SK-N-SH (cell line): Measurements from ENCODE around the gene ARMC8. TPM values are rescaled to one million over a fixed set of nuclear protein-coding genes. Genes with fewer than 3 reads are reported as not detected.

Experiments
- CTCF ChIA-PET: fragments of 300-600, 350-600 bp; formaldehyde crosslinking; extraction: SDS; loops from one replicate; lab custom pipeline; 2021; lab: Yijun Ruan, JAX
- POLR2A ChIA-PET: fragments of 350-600 bp; sonication (Branson Sonifier 250); formaldehyde crosslinking; extraction: SDS; loops from one replicate; lab custom pipeline; 2020; ENCODE audit warnings: antibody characterized with exemption, inconsistent platforms; lab: Yijun Ruan, JAX
- DNase-seq: peaks from one replicate; pipeline ENCODE4 v3.0.0; 2012
- H2AFZ ChIP-seq: fragments of 200-600 bp; sonication (generic); 2 replicates; pipeline ENCODE4 v1.8.1; 2016; ENCODE audit warnings: antibody characterized with exemption, mild to moderate bottlenecking, low read depth
- H3F3A ChIP-seq: fragments of 200-600 bp; sonication (generic); replicated peaks from 2 replicates; pipeline ENCODE3; 2016; ENCODE audit warnings: antibody characterized with exemption, mild to moderate bottlenecking; ENCODE audit not compliant: insufficient read depth
- H3K27ac ChIP-seq, 2 experiments: fragments of 200-500 bp in 1 of 2; fragments of 200-600 bp in 1 of 2; sonication (Bioruptor generic) in 1 of 2; sonication (generic), shearing (Covaris generic) in 1 of 2; 2 replicates each; pipeline versions ENCODE4 v1.5.1 to v1.6.1; 2014 to 2016; ENCODE audit warnings: low read depth in 2 of 2, inconsistent platforms in 1 of 2, low read length in 1 of 2, mild to moderate bottlenecking in 1 of 2, mixed read lengths in 1 of 2
- H3K27me3 ChIP-seq: fragments of 200-600 bp; sonication (generic), shearing (Covaris generic); 2 replicates; pipeline ENCODE4 v1.6.1; 2016; ENCODE audit warnings: mixed run types; ENCODE audit not compliant: insufficient read depth
- H3K36me3 ChIP-seq, 2 experiments: fragments of 200-500 bp in 1 of 2; fragments of 200-600 bp in 1 of 2; sonication (Bioruptor generic) in 1 of 2; sonication (generic) in 1 of 2; replicated peaks in 1 of 2; 2 replicates each; pipeline versions ENCODE3 to v1.5.1; 2014 to 2016; ENCODE audit warnings: low read length in 1 of 2, mild to moderate bottlenecking in 1 of 2; ENCODE audit not compliant: insufficient read depth in 2 of 2, control insufficient read depth in 1 of 2
- H3K4me1 ChIP-seq, 2 experiments: fragments of 200-500 bp in 1 of 2; fragments of 200-600 bp in 1 of 2; sonication (Bioruptor generic) in 1 of 2; sonication (generic), shearing (Covaris generic) in 1 of 2; 2 replicates each; pipeline versions ENCODE4 v1.5.1 to v1.6.1; 2014 to 2016; ENCODE audit warnings: low read depth in 1 of 2, low read length in 1 of 2, mixed run types in 1 of 2; ENCODE audit not compliant: insufficient read depth in 2 of 2, control insufficient read depth in 1 of 2
- H3K4me2 ChIP-seq: fragments of 200-600 bp; sonication (generic), shearing (Covaris generic); 2 replicates; pipeline ENCODE4 v1.6.1; 2017; ENCODE audit warnings: mixed run types
- H3K4me3 ChIP-seq, 2 experiments: fragments of 200-500 bp in 1 of 2; fragments of 200-600 bp in 1 of 2; sonication (Bioruptor generic) in 1 of 2; sonication (generic), shearing (Covaris generic) in 1 of 2; 2 replicates each; pipeline versions ENCODE4 v1.5.1 to v1.8.1; 2014 to 2016; ENCODE audit warnings: low read depth in 2 of 2, inconsistent platforms in 1 of 2, low read length in 1 of 2, mild to moderate bottlenecking in 1 of 2, mixed read lengths in 1 of 2, moderate library complexity in 1 of 2
- H3K79me2 ChIP-seq: fragments of 200-600 bp; sonication (generic); 2 replicates; pipeline ENCODE4 v1.8.1; 2017; ENCODE audit warnings: mild to moderate bottlenecking; ENCODE audit not compliant: insufficient read depth
- H3K9ac ChIP-seq: fragments of 200-600 bp; sonication (generic); 2 replicates; pipeline ENCODE4 v1.6.1; 2017; ENCODE audit warnings: mixed run types
- H3K9me2 ChIP-seq: fragments of 200-600 bp; sonication (generic); 2 replicates; pipeline ENCODE4 v1.6.1; 2017; ENCODE audit warnings: mixed run types
- H3K9me3 ChIP-seq: fragments of 200-600 bp; sonication (generic); 2 replicates; pipeline ENCODE4 v1.6.1; 2017; ENCODE audit warnings: mixed run types, mild to moderate bottlenecking, moderate library complexity
- H4K20me1 ChIP-seq: fragments of 200-600 bp; sonication (generic); 2 replicates; pipeline ENCODE4 v1.6.1; 2017; ENCODE audit warnings: mild to moderate bottlenecking, mixed run types; ENCODE audit not compliant: insufficient read depth
- EZH2phosphoT487 ChIP-seq: fragments of 200-600 bp; sonication (generic); IDR thresholded peaks from 2 replicates; pipeline ENCODE4 v1.6.1; 2017; ENCODE audit warnings: low read depth, mixed run types, mild to moderate bottlenecking, antibody characterized with exemption, moderate library complexity, borderline replicate concordance
- FOXM1 ChIP-seq: IDR thresholded peaks from 2 replicates; pipeline ENCODE4 v1.4.0; 2012; ENCODE audit warnings: low read depth, mild to moderate bottlenecking
- JUND ChIP-seq: IDR thresholded peaks from 2 replicates; pipeline ENCODE4 v1.4.0; 2012
- MEF2A ChIP-seq: IDR thresholded peaks from 2 replicates; pipeline ENCODE4 v1.4.0; 2012; ENCODE audit warnings: low read depth, borderline replicate concordance
- MXI1 ChIP-seq: IDR thresholded peaks from 2 replicates; pipeline ENCODE4 v1.6.1; 2012; ENCODE audit warnings: mild to moderate bottlenecking, low read depth, low read length, improper control_type of control experiment
- RXRA ChIP-seq: IDR thresholded peaks from 2 replicates; pipeline ENCODE4 v1.4.0; 2012; ENCODE audit warnings: low read depth, mild to moderate bottlenecking, borderline replicate concordance
- SMC3 ChIP-seq: IDR thresholded peaks from 2 replicates; pipeline ENCODE4 v1.6.1; 2012; ENCODE audit warnings: low read depth, low read length, improper control_type of control experiment
- TEAD4 ChIP-seq: IDR thresholded peaks from 2 replicates; pipeline ENCODE4 v1.4.0; 2012; ENCODE audit warnings: mild to moderate bottlenecking, borderline replicate concordance; ENCODE audit not compliant: insufficient read depth
- YY1 ChIP-seq: IDR thresholded peaks from 2 replicates; pipeline ENCODE4 v1.4.0; 2012; ENCODE audit warnings: low read depth, mild to moderate bottlenecking
- WGBS: methylation state at CpG from one replicate; pipeline ENCODE4 v1.1.6; 2017; ENCODE audit warnings: low lambda C conversion rate; 5-methylcytosine and 5-hydroxymethylcytosine counted together
- polyA plus RNA-seq, 3 experiments: library from polyadenylated mRNA; depleted of rRNA; stranded (reverse); fragments of >200 nt; gene quantifications; 2 replicates each; pipeline ENCODE4 v1.2.3, GENCODE V29; 2012
- TF ChIP-seq, protein P1 (sequence below): fragments of 150-350 bp; IDR thresholded peaks from 2 replicates; pipeline ENCODE4 v1.6.1; 2016; ENCODE audit warnings: mild to moderate bottlenecking, low read depth, low read length
- TF ChIP-seq, protein P2 (sequence below): IDR thresholded peaks from 2 replicates; pipeline ENCODE4 v1.6.1; 2012; ENCODE audit warnings: mild to moderate bottlenecking, low read depth, low read length, moderate library complexity
- TF ChIP-seq, protein P3 (sequence below): IDR thresholded peaks from 2 replicates; pipeline ENCODE4; 2012
- TF ChIP-seq, protein P4 (sequence below): fragments of 150-350 bp; IDR thresholded peaks from 2 replicates; pipeline ENCODE4 v1.6.1; 2017; ENCODE audit warnings: antibody characterized with exemption, low read length, low read depth, borderline replicate concordance
- TF ChIP-seq, protein P5 (sequence below): fragments of 200-600 bp; sonication (generic); IDR thresholded peaks from 2 replicates; pipeline ENCODE4 v1.6.1; 2017; ENCODE audit warnings: antibody characterized with exemption, mild to moderate bottlenecking, moderate library complexity

ARMC8 gene
- polyA plus RNA-seq, 1 of the 3 experiments (the other 2 are of a cell fraction): 35.5 TPM

DNA sequence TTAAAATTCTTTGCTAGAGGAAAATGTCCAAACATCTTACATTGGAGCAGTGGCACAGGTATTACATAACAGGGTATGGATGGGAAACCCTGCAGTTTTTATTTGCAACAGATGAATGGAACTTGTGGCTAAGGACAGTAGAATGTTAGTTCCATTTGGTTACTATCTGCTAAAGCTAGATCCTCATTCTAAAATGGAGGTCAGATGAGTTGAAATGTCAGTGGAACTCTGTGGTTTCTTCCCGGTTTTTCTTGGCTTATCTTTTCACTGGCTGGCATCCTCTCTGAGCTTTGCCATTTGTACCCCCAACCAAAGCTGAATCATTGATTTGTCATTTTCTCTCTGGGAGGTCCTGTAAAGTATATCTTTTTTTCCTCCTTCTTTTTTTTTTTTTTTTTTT, 68.9 kb downstream of the ARMC8 start:
- Histone ChIP-seq H3K4me3 (no peak overlapping the region), H3K9ac (no peak overlapping the region), H2AFZ (no peak overlapping the region), H3K27me3 (no peaks in the 10 kb centered on the region), H3K9me3 (no peaks in the 10 kb centered on the region), H4K20me1 (no peaks in the 10 kb centered on the region), H3K4me2 (no peak overlapping the region), H3K36me3 (peaks cover 13 to 14% of the 10 kb centered on the region in 2 experiments), H3F3A (no peaks in the 10 kb centered on the region), H3K27ac (peak overlapping the region in 1 of 2 experiments; percentile 25; a peak in 1 of 4 replicates), H3K4me1 (peaks cover 0 to 6% of the 10 kb centered on the region in 2 experiments; a peak in 1 of 4 replicates), H3K9me2 (no peaks in the 10 kb centered on the region), H3K79me2 (no peaks in the 10 kb centered on the region)
- no peak for DNase-seq
- CTCF ChIA-PET: no interaction called here
- WGBS: 78% methylated on average over 1 of the region's 1 CpG
- TF ChIP-seq, protein P1, sequence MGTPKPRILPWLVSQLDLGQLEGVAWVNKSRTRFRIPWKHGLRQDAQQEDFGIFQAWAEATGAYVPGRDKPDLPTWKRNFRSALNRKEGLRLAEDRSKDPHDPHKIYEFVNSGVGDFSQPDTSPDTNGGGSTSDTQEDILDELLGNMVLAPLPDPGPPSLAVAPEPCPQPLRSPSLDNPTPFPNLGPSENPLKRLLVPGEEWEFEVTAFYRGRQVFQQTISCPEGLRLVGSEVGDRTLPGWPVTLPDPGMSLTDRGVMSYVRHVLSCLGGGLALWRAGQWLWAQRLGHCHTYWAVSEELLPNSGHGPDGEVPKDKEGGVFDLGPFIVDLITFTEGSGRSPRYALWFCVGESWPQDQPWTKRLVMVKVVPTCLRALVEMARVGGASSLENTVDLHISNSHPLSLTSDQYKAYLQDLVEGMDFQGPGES: no peak
- no peak for TF ChIP-seq YY1
- no peak for TF ChIP-seq JUND
- no peak for TF ChIP-seq FOXM1
- TF ChIP-seq EZH2phosphoT487: no peak
- TF ChIP-seq, protein P2, sequence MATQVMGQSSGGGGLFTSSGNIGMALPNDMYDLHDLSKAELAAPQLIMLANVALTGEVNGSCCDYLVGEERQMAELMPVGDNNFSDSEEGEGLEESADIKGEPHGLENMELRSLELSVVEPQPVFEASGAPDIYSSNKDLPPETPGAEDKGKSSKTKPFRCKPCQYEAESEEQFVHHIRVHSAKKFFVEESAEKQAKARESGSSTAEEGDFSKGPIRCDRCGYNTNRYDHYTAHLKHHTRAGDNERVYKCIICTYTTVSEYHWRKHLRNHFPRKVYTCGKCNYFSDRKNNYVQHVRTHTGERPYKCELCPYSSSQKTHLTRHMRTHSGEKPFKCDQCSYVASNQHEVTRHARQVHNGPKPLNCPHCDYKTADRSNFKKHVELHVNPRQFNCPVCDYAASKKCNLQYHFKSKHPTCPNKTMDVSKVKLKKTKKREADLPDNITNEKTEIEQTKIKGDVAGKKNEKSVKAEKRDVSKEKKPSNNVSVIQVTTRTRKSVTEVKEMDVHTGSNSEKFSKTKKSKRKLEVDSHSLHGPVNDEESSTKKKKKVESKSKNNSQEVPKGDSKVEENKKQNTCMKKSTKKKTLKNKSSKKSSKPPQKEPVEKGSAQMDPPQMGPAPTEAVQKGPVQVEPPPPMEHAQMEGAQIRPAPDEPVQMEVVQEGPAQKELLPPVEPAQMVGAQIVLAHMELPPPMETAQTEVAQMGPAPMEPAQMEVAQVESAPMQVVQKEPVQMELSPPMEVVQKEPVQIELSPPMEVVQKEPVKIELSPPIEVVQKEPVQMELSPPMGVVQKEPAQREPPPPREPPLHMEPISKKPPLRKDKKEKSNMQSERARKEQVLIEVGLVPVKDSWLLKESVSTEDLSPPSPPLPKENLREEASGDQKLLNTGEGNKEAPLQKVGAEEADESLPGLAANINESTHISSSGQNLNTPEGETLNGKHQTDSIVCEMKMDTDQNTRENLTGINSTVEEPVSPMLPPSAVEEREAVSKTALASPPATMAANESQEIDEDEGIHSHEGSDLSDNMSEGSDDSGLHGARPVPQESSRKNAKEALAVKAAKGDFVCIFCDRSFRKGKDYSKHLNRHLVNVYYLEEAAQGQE: no peak
- TF ChIP-seq RXRA: no peak
- POLR2A ChIA-PET: no interaction called here

DNA sequence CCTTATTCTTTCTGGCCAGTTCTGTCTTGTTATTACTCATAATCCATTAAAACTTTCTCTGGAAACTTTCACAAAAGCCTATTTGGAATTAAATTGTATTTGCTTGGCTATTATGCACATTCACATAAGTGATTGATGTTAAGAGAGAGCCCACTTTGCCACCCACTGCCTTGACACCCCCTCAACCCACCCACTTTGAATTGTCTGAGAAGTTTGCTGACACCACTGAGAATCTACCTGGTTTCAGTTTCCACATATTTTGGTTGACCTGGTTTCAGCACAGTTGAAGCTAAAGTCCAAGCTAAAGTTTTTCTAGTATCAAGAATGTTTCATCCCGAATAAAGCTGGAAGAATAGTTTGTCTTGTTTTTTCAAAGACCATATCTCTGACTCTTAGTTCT, 70.9 kb downstream of the ARMC8 start:
- H3K9me2 ChIP-seq: no peaks in the 10 kb centered on the region
- H3F3A ChIP-seq: no peaks in the 10 kb centered on the region
- H3K27me3 ChIP-seq: no peaks in the 10 kb centered on the region
- H3K9me3 ChIP-seq: no peaks in the 10 kb centered on the region
- no peak overlapping the region for H3K4me2 ChIP-seq
- WGBS: 100% methylated on average over 1 of the region's 1 CpG
- H3K79me2 ChIP-seq: no peaks in the 10 kb centered on the region
- H3K4me1 ChIP-seq: peaks cover 0 to 6% of the 10 kb centered on the region in 2 experiments; a peak in 1 of 4 replicates
- H3K27ac ChIP-seq: no peak overlapping the region
- no peak overlapping the region for H3K4me3 ChIP-seq
- ChIA-PET CTCF (no interaction called here), POLR2A (no interaction called here)
- no peaks in the 10 kb centered on the region for H4K20me1 ChIP-seq
- no peak overlapping the region for H3K9ac ChIP-seq
- no peak for TF ChIP-seq MXI1
- TF ChIP-seq, protein P3, sequence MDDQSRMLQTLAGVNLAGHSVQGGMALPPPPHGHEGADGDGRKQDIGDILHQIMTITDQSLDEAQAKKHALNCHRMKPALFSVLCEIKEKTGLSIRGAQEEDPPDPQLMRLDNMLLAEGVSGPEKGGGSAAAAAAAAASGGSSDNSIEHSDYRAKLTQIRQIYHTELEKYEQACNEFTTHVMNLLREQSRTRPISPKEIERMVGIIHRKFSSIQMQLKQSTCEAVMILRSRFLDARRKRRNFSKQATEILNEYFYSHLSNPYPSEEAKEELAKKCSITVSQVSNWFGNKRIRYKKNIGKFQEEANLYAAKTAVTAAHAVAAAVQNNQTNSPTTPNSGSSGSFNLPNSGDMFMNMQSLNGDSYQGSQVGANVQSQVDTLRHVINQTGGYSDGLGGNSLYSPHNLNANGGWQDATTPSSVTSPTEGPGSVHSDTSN: no peak
- TF ChIP-seq TEAD4: no peak
- no peak for TF ChIP-seq MEF2A
- TF ChIP-seq, protein P2: no peak
- TF ChIP-seq YY1: no peak
- TF ChIP-seq, protein P4, sequence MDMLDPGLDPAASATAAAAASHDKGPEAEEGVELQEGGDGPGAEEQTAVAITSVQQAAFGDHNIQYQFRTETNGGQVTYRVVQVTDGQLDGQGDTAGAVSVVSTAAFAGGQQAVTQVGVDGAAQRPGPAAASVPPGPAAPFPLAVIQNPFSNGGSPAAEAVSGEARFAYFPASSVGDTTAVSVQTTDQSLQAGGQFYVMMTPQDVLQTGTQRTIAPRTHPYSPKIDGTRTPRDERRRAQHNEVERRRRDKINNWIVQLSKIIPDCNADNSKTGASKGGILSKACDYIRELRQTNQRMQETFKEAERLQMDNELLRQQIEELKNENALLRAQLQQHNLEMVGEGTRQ: no peak
- TF ChIP-seq, protein P5, sequence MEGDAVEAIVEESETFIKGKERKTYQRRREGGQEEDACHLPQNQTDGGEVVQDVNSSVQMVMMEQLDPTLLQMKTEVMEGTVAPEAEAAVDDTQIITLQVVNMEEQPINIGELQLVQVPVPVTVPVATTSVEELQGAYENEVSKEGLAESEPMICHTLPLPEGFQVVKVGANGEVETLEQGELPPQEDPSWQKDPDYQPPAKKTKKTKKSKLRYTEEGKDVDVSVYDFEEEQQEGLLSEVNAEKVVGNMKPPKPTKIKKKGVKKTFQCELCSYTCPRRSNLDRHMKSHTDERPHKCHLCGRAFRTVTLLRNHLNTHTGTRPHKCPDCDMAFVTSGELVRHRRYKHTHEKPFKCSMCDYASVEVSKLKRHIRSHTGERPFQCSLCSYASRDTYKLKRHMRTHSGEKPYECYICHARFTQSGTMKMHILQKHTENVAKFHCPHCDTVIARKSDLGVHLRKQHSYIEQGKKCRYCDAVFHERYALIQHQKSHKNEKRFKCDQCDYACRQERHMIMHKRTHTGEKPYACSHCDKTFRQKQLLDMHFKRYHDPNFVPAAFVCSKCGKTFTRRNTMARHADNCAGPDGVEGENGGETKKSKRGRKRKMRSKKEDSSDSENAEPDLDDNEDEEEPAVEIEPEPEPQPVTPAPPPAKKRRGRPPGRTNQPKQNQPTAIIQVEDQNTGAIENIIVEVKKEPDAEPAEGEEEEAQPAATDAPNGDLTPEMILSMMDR: no peak
- TF ChIP-seq SMC3: no peak
- H2AFZ ChIP-seq: no peak overlapping the region
- H3K36me3 ChIP-seq: peaks cover 11 to 17% of the 10 kb centered on the region in 2 experiments
- DNase-seq: no peak
